ENCODE results near the gene MTERF2.

The MTERF2 gene

GRCh38 chr12:106956048-106956578, 30.8 kb downstream of the MTERF2 start:
- DNase-seq (ENCODE audit: low spot score) = peak; percentile 71
- peak; percentile 31 for TF ChIP-seq CTCF (IDR thresholded peaks at IDR 0.05; ENCODE audit: extremely low read depth, insufficient read depth, missing control alignments)
- in situ Hi-C loops (cut with MboI; ENCODE audit: low pct_unique_long_range_greater_than_20kb, low sequenced_read_pairs, unreplicated experiment) = no loop called here

- in situ Hi-C loops (cut with MboI; ENCODE audit: low pct_unique_long_range_greater_than_20kb, low sequenced_read_pairs, unreplicated experiment) = no loop called here
- no peak for TF ChIP-seq CTCF (IDR thresholded peaks at IDR 0.05; ENCODE audit: extremely low read depth, insufficient read depth, missing control alignments)
Measured at GRCh38 chr12:106955377-106956047, 31.4 kb downstream of the MTERF2 start, which contains the start of gene TMEM263. Gene TMEM263 (plus strand): TSS chr12:106955907. CDS start chr12:106967117, 11,210 bp downstream.

GRCh38 chr12:106954462-106955376, 32.2 kb downstream of the MTERF2 start:
- no peak for DNase-seq (ENCODE audit: low spot score)
- TF ChIP-seq CTCF (IDR thresholded peaks at IDR 0.05; ENCODE audit: extremely low read depth, insufficient read depth, missing control alignments) = no peak
- in situ Hi-C loops (cut with MboI; ENCODE audit: low pct_unique_long_range_greater_than_20kb, low sequenced_read_pairs, unreplicated experiment) = no loop called here

More at GRCh38 chr12:106955377-106956047, 31.4 kb downstream of the MTERF2 start, which contains the start of gene TMEM263:
- peak; percentile 99 for DNase-seq (ENCODE audit: low spot score)

- no peak for TF ChIP-seq CTCF (IDR thresholded peaks at IDR 0.05; ENCODE audit: extremely low read depth, insufficient read depth, missing control alignments)
- in situ Hi-C loops (cut with MboI; ENCODE audit: low pct_unique_long_range_greater_than_20kb, low sequenced_read_pairs, unreplicated experiment) = no loop called here
- no peak for DNase-seq (ENCODE audit: low spot score)
Measured at GRCh38 chr12:106953352-106954250, 33.3 kb downstream of the MTERF2 start.

- in situ Hi-C loops (cut with MboI; ENCODE audit: low pct_unique_long_range_greater_than_20kb, low sequenced_read_pairs, unreplicated experiment) = no loop called here
- TF ChIP-seq CTCF (IDR thresholded peaks at IDR 0.05; ENCODE audit: extremely low read depth, insufficient read depth, missing control alignments) = no peak
- DNase-seq (ENCODE audit: low spot score) = no peak
Measured at GRCh38 chr12:106950591-106950990, 36.4 kb downstream of the MTERF2 start.

- no peak for DNase-seq (ENCODE audit: low spot score)
- in situ Hi-C loops (cut with MboI; ENCODE audit: low pct_unique_long_range_greater_than_20kb, low sequenced_read_pairs, unreplicated experiment) = no loop called here
- TF ChIP-seq CTCF (IDR thresholded peaks at IDR 0.05; ENCODE audit: extremely low read depth, insufficient read depth, missing control alignments) = no peak
Measured at GRCh38 chr12:106947461-106947860, 39.5 kb downstream of the MTERF2 start.

Measured in GM13977 (cell line).